ENCODE data around the gene ALKBH3.
A peak's percentile ranks its signal among the peaks of the same experiment; 100 is the strongest.

Gene ALKBH3

DNA sequence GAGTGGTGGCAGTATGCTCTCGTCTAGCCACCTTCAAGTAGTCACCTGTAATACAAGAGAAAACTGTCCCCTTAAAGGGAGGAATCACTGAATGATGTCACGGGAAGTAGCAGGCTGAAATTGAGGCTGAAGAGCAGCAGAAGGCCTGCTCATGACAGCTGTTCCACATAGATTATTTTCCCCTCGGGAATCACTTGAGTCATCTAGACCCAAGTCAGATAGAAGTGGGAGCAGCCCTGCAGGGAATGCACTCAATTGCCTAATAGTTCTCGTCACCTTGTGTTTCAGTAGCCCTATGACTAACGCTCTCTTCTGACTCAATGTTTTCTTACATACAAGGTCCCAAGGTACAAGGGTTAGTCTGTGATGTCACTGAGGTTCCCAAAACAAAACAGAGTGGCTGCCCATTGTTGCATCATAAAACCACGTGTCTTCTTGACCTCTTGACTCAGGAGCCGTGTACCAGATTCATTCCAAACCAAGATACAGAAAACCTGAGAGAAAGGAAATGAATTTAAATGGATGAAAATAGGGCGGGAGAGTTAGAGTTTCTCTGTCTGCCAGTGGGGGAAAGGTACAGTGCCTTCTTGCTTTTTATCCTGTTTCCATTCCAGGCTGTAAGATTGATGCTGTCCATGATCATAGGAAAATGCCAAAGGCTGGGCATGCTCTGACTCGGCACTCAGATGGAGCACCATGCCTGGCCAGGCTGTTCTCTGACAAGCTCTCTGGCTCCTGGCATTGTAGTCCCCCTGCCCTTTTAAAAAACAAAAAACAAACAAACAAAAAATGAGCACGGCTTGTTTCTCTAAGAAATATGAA is 40.2 kb downstream of the ALKBH3 start:
- no peak overlapping the region for H3K4me2 ChIP-seq (ENCODE audit: low read length, poor library complexity, severe bottlenecking)
- H2BK12ac ChIP-seq (ENCODE audit: low read length in 2 of 2): peak overlapping the region; percentile 93 to 94
- H2BK120ac ChIP-seq (ENCODE audit: low read depth, low read length): no peak overlapping the region
- peaks cover 0 to 9% of the 10 kb centered on the region in 2 experiments for H3K27me3 ChIP-seq (ENCODE audit: control insufficient read depth in 1 of 2, insufficient read depth in 1 of 2, low read length in 2 of 2)
- H2AFZ ChIP-seq (ENCODE audit: low read depth, low read length): no peak overlapping the region
- no peak overlapping the region for H3K14ac ChIP-seq (ENCODE audit: low read length in 2 of 2)
- H4K8ac ChIP-seq (ENCODE audit: low read length): peak overlapping the region; percentile 56
- H4K91ac ChIP-seq (ENCODE audit: low read length): peak overlapping the region; percentile 84
- no peak overlapping the region for H3K23ac ChIP-seq (ENCODE audit: low read length in 2 of 2)
- H3K27ac ChIP-seq (ENCODE audit: low read length, poor library complexity, severe bottlenecking): peak overlapping the region; percentile 33
- no peaks in the 10 kb centered on the region for H3K9me3 ChIP-seq (ENCODE audit: control insufficient read depth, low read length)
- no peak overlapping the region for H2BK15ac ChIP-seq (ENCODE audit: low read depth, poor library complexity, severe bottlenecking)
- 34% methylated on average over 8 of the region's 10 CpGs for WGBS
- peak overlapping the region; percentile 56 to 83 for H3K18ac ChIP-seq (ENCODE audit: low read depth in 1 of 2, low read length in 2 of 2)
- peaks cover 23% of the 10 kb centered on the region for H3K4me1 ChIP-seq (ENCODE audit: control insufficient read depth, insufficient read depth, low read depth, low read length)
- peaks cover 5 to 34% of the 10 kb centered on the region in 2 experiments for H3K36me3 ChIP-seq (ENCODE audit: control insufficient read depth in 1 of 2, insufficient read depth in 2 of 2, low read depth in 1 of 2, low read length in 2 of 2)
- DNase-seq: peak; percentile 100
- H2BK5ac ChIP-seq (ENCODE audit: low read depth, low read length, poor library complexity, severe bottlenecking): no peak overlapping the region
- H2AK5ac ChIP-seq (ENCODE audit: low read length, severe bottlenecking): no peak overlapping the region
- peak overlapping the region; percentile 61 to 84 for H3K4ac ChIP-seq (ENCODE audit: low read depth in 1 of 2, low read length in 2 of 2)
- peaks cover 2% of the 10 kb centered on the region for H3K79me1 ChIP-seq (replicated peaks; ENCODE audit: low read length, poor library complexity, severe bottlenecking)
- peak overlapping the region; percentile 74 for H3K9ac ChIP-seq (ENCODE audit: low read length)
- H3K4me3 ChIP-seq (ENCODE audit: insufficient read depth in 1 of 2, low read depth in 1 of 2, low read length in 2 of 2): peak overlapping the region in 1 of 2 experiments; percentile 38

DNA sequence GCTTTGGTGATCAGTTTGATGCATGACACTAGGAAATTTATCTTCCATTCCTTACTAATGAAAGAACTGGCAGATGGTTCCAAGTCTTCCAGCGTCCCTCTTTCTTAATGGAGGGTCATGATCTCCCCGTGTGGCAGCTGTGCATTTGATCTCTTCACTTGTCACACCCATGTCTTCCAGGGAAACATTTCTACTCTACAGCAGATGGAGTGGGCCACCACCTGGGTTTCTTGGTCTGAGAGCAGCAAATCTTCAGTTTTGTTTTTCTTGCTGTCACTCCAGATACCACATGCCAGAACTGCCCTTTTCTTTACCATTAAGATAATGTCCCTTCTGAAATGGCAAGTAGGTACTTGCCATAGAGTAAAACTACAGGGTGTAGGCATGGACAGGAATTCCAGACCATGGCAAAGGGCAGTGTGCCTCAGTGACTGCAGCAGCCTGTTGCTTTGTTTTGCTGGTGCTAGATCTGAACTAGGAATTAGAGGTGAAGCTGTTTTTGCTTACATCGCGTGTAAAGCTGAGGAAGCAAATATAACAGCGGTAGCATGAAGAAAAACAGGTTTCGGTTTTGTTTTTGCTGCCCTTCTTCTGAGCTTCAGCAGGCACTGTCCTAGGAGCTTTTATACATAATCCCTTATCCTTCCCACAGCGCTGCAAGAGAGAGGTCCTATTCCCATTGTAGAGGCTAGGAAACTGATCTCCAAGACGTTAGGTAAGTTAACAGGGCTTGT is 41.1 kb downstream of the ALKBH3 start:
- Histone ChIP-seq H2AK5ac (ENCODE audit: low read length, severe bottlenecking) (no peak overlapping the region), H3K4me1 (ENCODE audit: control insufficient read depth, insufficient read depth, low read depth, low read length) (peaks cover 23% of the 10 kb centered on the region), H3K4me2 (ENCODE audit: low read length, poor library complexity, severe bottlenecking) (no peak overlapping the region), H3K79me1 (replicated peaks; ENCODE audit: low read length, poor library complexity, severe bottlenecking) (peaks cover 2% of the 10 kb centered on the region), H3K27me3 (ENCODE audit: control insufficient read depth in 1 of 2, insufficient read depth in 1 of 2, low read length in 2 of 2) (peaks cover 0 to 5% of the 10 kb centered on the region in 2 experiments), H3K36me3 (ENCODE audit: control insufficient read depth in 1 of 2, insufficient read depth in 2 of 2, low read depth in 1 of 2, low read length in 2 of 2) (peaks cover 5 to 25% of the 10 kb centered on the region in 2 experiments), H3K27ac (ENCODE audit: low read length, poor library complexity, severe bottlenecking) (no peak overlapping the region), H3K14ac (ENCODE audit: low read length in 2 of 2) (no peak overlapping the region), H4K8ac (ENCODE audit: low read length) (no peak overlapping the region), H2BK12ac (ENCODE audit: low read length in 2 of 2) (peak overlapping the region; percentile 9 to 89), H3K9ac (ENCODE audit: low read length) (peak overlapping the region; percentile 62), H2AFZ (ENCODE audit: low read depth, low read length) (no peak overlapping the region), H2BK15ac (ENCODE audit: low read depth, poor library complexity, severe bottlenecking) (no peak overlapping the region), H3K9me3 (ENCODE audit: control insufficient read depth, low read length) (no peaks in the 10 kb centered on the region), H2BK5ac (ENCODE audit: low read depth, low read length, poor library complexity, severe bottlenecking) (no peak overlapping the region), H3K4ac (ENCODE audit: low read depth in 1 of 2, low read length in 2 of 2) (peak overlapping the region in 1 of 2 experiments; percentile 71), H2BK120ac (ENCODE audit: low read depth, low read length) (no peak overlapping the region), H3K18ac (ENCODE audit: low read depth in 1 of 2, low read length in 2 of 2) (peak overlapping the region; percentile 18 to 34), H4K91ac (ENCODE audit: low read length) (no peak overlapping the region), H3K4me3 (ENCODE audit: insufficient read depth in 1 of 2, low read depth in 1 of 2, low read length in 2 of 2) (no peak overlapping the region), H3K23ac (ENCODE audit: low read length in 2 of 2) (no peak overlapping the region)
- 86% methylated on average over 8 of the region's 8 CpGs for WGBS
- peak; percentile 67 for DNase-seq

DNA sequence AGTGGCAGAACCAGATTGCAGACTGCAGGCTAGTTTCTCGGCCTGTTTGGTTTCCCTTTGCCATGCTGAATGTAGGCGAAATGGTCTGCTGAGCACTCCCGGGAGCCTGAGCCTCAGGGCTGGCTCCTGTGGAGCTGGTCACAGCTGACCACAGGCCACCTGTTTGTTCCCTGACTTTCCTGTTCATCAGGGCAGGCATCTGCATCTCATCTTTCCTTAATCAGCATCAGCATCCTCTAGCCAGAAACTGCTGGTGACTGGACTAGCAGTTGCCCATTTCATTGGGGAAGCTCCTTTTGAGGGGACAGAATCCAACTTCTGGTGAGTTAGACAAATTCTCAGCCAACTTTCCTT is 41.6 kb downstream of the ALKBH3 start:
- Histone ChIP-seq H4K8ac (ENCODE audit: low read length) (no peak overlapping the region), H3K14ac (ENCODE audit: low read length in 2 of 2) (no peak overlapping the region), H3K18ac (ENCODE audit: low read depth in 1 of 2, low read length in 2 of 2) (peak overlapping the region in 1 of 2 experiments; percentile 69), H2BK12ac (ENCODE audit: low read length in 2 of 2) (peak overlapping the region in 1 of 2 experiments; percentile 89), H3K79me1 (replicated peaks; ENCODE audit: low read length, poor library complexity, severe bottlenecking) (peaks cover 2% of the 10 kb centered on the region), H3K4me1 (ENCODE audit: control insufficient read depth, insufficient read depth, low read depth, low read length) (peaks cover 23% of the 10 kb centered on the region), H3K36me3 (ENCODE audit: control insufficient read depth in 1 of 2, insufficient read depth in 2 of 2, low read depth in 1 of 2, low read length in 2 of 2) (peaks cover 5 to 23% of the 10 kb centered on the region in 2 experiments), H3K9me3 (ENCODE audit: control insufficient read depth, low read length) (no peaks in the 10 kb centered on the region), H2BK15ac (ENCODE audit: low read depth, poor library complexity, severe bottlenecking) (no peak overlapping the region), H3K4me2 (ENCODE audit: low read length, poor library complexity, severe bottlenecking) (no peak overlapping the region), H3K9ac (ENCODE audit: low read length) (peak overlapping the region; percentile 12), H3K27me3 (ENCODE audit: control insufficient read depth in 1 of 2, insufficient read depth in 1 of 2, low read length in 2 of 2) (peaks cover 0 to 3% of the 10 kb centered on the region in 2 experiments), H2BK120ac (ENCODE audit: low read depth, low read length) (no peak overlapping the region), H3K4me3 (ENCODE audit: insufficient read depth in 1 of 2, low read depth in 1 of 2, low read length in 2 of 2) (no peak overlapping the region), H2BK5ac (ENCODE audit: low read depth, low read length, poor library complexity, severe bottlenecking) (no peak overlapping the region), H2AK5ac (ENCODE audit: low read length, severe bottlenecking) (no peak overlapping the region), H2AFZ (ENCODE audit: low read depth, low read length) (no peak overlapping the region), H3K27ac (ENCODE audit: low read length, poor library complexity, severe bottlenecking) (no peak overlapping the region), H3K4ac (ENCODE audit: low read depth in 1 of 2, low read length in 2 of 2) (peak overlapping the region in 1 of 2 experiments; percentile 71), H3K23ac (ENCODE audit: low read length in 2 of 2) (no peak overlapping the region), H4K91ac (ENCODE audit: low read length) (no peak overlapping the region)
- 89% methylated on average over 3 of the region's 3 CpGs for WGBS
- peak; percentile 62 for DNase-seq

Measured in mesenchymal stem cell (in vitro differentiated cells and primary cell).